Lower lobe of right lung (tissue), 2 donors: ENCODE results near the gene TMEFF2. TPM values are rescaled to one million over a fixed set of nuclear protein-coding genes. Genes with fewer than 3 reads are reported as not detected.
"Not testable (repeated sequence)": the region's sequence is repeated elsewhere in the genome, so short reads cannot be mapped to it uniquely, and the experiment has no call there.

Experiments
- ATAC-seq, 2 donors: fragments of 200-7000 bp; cut with Tn5 transposase; one replicate each; pipeline ENCODE4 v1.9.1; 2020 to 2022; ENCODE audit warnings: mild to moderate bottlenecking in 2 of 2, moderate library complexity in 2 of 2
- DNase-seq: peaks from one replicate; pipeline ENCODE4 v3.0.0-alpha.2; 2020
- H3K27ac ChIP-seq: fragments of 200-600 bp; one replicate; pipeline ENCODE4 v1.8.0; 2022
- H3K27me3 ChIP-seq: fragments of 200-600 bp; one replicate; pipeline ENCODE4 v1.8.0; 2022; ENCODE audit warnings: low read depth
- H3K36me3 ChIP-seq: fragments of 200-600 bp; one replicate; pipeline ENCODE4 v1.8.0; 2022; ENCODE audit warnings: mild to moderate bottlenecking
- H3K4me1 ChIP-seq: fragments of 200-600 bp; one replicate; pipeline ENCODE4 v1.8.0; 2022
- H3K4me3 ChIP-seq: fragments of 200-600 bp; one replicate; pipeline ENCODE4 v1.8.0; 2022; ENCODE audit warnings: mild to moderate bottlenecking
- H3K9me3 ChIP-seq: fragments of 200-600 bp; one replicate; pipeline ENCODE4 v1.8.0; 2022
- CTCF ChIP-seq: fragments of 200-600 bp; IDR thresholded peaks from one replicate; pipeline ENCODE4 v1.8.0; 2022; ENCODE audit warnings: antibody characterized with exemption, mild to moderate bottlenecking
- intact Hi-C: fragments of 100-400 bp; cut with DNase I; formaldehyde crosslinking; loops from one replicate; pipeline ENCODE4 v1.11.0; 2022
- total RNA-seq: library from RNA; stranded (reverse); fragmentation: NEBNext Ultra II Directional; extraction: Animal tissue kit (Norgen Biotek cat#: 25700); gene quantifications from one replicate; pipeline ENCODE4 v1.2.1, GENCODE V29; 2021
- donor health status: DM: no; HTN: yes; CAD: no; lungs with severe emphysema.

Gene TMEFF2
- total RNA-seq, 1 donor from 2014 or later, result not detected

- Histone ChIP-seq H3K4me1 (peaks cover 12% of the 10 kb centered on the region), H3K36me3 (no peaks in the 10 kb centered on the region), H3K27ac (no peak overlapping the region), H3K27me3 (no peaks in the 10 kb centered on the region), H3K4me3 (no peak overlapping the region), H3K9me3 (no peaks in the 10 kb centered on the region)
- no peak for DNase-seq
- no peak for ATAC-seq
- TF ChIP-seq CTCF, result no peak
- intact Hi-C loops, result no loop called here
Observed at GRCh38 chr2:192122946-192123345, 71.8 kb downstream of the TMEFF2 start.

GRCh38 chr2:192122141-192122540 lies 72.6 kb downstream of the TMEFF2 start:
- Histone ChIP-seq H3K4me1 (peaks cover 7% of the 10 kb centered on the region), H3K36me3 (no peaks in the 10 kb centered on the region), H3K27me3 (no peaks in the 10 kb centered on the region), H3K4me3 (no peak overlapping the region), H3K9me3 (no peaks in the 10 kb centered on the region), H3K27ac (no peak overlapping the region)
- no peak for ATAC-seq
- intact Hi-C loops, result no loop called here
- DNase-seq, result no peak
- no peak for TF ChIP-seq CTCF

GRCh38 chr2:192119536-192119935 lies 75.2 kb downstream of the TMEFF2 start:
- Histone ChIP-seq H3K36me3 (no peaks in the 10 kb centered on the region), H3K4me1 (no peaks in the 10 kb centered on the region), H3K9me3 (no peaks in the 10 kb centered on the region), H3K4me3 (no peak overlapping the region), H3K27me3 (no peaks in the 10 kb centered on the region), H3K27ac (no peak overlapping the region)
- intact Hi-C loops, result no loop called here
- no peak for TF ChIP-seq CTCF
- ATAC-seq, result no peak
- no peak for DNase-seq

GRCh38 chr2:192117705-192118104 lies 77.0 kb downstream of the TMEFF2 start:
- intact Hi-C loops, result no loop called here
- no peak for TF ChIP-seq CTCF
- no peak overlapping the region for H3K27ac ChIP-seq
- H3K27me3 ChIP-seq, result no peaks in the 10 kb centered on the region
- no peaks in the 10 kb centered on the region for H3K9me3 ChIP-seq
- ATAC-seq, result no peak
- no peak overlapping the region for H3K4me3 ChIP-seq
- no peaks in the 10 kb centered on the region for H3K4me1 ChIP-seq
- H3K36me3 ChIP-seq, result no peaks in the 10 kb centered on the region
- DNase-seq, result no peak

- ATAC-seq, intact Hi-C loops, H3K9me3 ChIP-seq: not testable (repeated sequence)
Observed at GRCh38 chr2:192111536-192111935, 83.2 kb downstream of the TMEFF2 start.

GRCh38 chr2:192099742-192100141 lies 95.0 kb downstream of the TMEFF2 start:
- Histone ChIP-seq H3K27me3 (no peaks in the 10 kb centered on the region), H3K4me3 (no peak overlapping the region), H3K27ac (no peak overlapping the region), H3K9me3 (no peaks in the 10 kb centered on the region), H3K4me1 (no peaks in the 10 kb centered on the region), H3K36me3 (no peaks in the 10 kb centered on the region)
- ATAC-seq (no peak), DNase-seq (no peak)
- intact Hi-C loops, result no loop called here
- TF ChIP-seq CTCF, result no peak

More at GRCh38 chr2:192111536-192111935, 83.2 kb downstream of the TMEFF2 start:
- not testable (repeated sequence) for H3K4me1 ChIP-seq, H3K27me3 ChIP-seq, H3K27ac ChIP-seq, H3K4me3 ChIP-seq, DNase-seq, H3K36me3 ChIP-seq
